M059J (cell line): Measurements from ENCODE around the gene COL6A2. TPM values are rescaled to one million over a fixed set of nuclear protein-coding genes. Genes with fewer than 3 reads are reported as not detected.

Source experiments
- DNase-seq: peaks from one replicate; pipeline ENCODE4 v3.0.0-alpha.2; 2012; ENCODE audit warnings: low read depth
- total RNA-seq: library from RNA; depleted of rRNA; stranded (reverse); fragments of >200 nt; shearing (Covaris generic); gene quantifications from 2 replicates; pipeline ENCODE4 v1.2.3, GENCODE V29; 2014

Gene COL6A2
- total RNA-seq, 1 experiment from 2014 or later, result 240 TPM

DNA sequence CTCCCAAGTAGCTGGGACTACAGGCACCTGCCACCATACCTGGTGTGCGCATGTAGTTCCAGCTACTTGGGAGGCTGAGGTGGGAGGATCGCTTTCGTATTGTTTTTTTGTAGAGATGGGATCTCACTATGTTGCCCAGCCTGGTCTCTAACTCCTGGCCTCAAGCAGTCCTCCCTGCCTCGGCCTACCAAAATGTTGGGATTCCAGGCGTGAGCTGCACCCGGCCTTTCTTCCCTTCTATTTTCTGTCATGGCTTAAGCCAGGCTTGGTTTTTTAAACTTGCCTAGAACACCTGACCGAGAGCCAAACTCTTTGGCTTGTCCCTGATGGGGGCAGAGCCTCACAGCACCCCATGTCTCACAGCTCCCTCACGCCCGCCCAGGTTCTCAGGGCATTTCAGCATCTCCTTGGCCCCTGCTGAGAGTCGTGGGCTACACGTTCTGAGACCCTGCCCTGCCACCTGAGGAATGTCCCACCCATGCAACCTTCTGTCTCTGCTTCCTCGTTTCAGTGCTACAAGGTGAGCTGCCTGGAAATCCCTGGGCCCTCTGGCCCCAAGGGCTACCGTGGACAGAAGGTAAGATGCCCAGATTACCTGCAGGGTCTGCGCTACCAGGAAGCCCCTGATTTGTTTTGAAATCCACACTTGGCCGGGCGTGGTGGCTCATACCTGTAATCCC, 15.7 kb downstream of the COL6A2 start:
- no peak for DNase-seq

- no peak for DNase-seq
Observed at GRCh38 chr21:46114963-46115362, 17.1 kb downstream of the COL6A2 start.

- no peak for DNase-seq
Observed at GRCh38 chr21:46115441-46116188, 17.7 kb downstream of the COL6A2 start.

DNA sequence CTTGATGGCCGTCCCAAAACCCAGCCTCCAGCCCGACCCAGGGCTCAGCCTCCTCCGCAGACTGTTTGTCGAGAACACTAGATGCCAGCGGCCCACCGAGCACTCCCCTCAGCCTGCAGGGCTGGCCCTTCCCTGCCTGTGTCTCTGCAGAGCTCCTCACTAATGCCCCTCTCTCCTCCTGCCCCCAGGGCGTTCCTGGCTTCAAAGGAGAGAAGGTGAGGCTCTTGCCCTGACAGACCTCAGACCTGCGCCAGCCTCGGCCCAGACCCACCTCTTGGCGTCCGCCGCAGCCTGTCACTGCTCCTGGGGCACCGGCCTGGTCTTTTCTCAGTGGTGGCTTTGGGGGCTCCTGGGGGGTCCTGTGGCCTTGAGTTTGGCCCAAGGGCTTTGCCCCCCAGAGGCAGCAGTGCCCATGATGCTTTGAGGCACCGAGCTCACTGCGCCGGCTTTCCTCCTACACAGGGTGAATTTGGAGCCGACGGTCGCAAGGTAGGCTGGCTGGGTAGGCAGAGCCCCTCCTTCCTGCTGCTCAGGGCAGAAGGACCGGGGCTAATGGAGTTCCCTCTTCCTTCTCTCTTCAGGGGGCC, 18.4 kb downstream of the COL6A2 start:
- no peak for DNase-seq

DNA sequence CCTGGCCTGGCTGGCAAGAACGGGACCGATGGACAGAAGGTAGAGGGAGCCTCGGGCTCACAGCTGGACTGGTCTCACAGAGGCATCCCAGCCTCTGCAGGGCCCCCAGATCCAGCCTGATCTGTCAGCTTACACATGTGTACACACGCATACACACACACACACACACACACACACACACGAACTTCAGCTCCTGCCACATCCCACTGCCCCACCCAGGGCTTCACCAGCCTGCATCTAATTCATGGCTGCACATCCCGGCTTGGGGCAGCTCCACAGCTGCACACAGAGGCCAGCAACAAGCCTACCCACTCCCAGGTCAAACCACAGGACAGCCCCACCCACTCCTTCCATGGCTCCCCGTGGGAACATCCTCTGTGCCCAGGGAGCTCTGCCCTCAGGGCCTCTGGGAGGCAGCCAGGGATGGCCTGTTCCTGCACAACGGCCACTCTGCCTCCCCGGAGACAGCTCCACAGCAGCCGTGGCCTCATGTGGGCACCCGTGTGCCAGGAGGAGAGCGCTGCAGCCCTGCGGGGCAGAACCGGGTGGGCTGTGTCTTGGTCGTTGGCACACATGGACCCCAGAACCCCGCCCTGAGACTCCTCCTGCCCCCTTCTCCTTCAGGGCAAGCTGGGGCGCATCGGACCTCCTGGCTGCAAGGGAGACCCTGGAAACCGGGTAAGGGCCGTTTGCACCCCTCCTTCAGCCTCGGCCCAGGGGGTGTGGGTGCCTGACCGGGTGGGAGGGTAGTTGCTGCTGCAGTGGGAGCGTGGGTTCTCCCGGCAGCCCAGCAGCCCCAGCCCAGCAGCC, 19.1 kb downstream of the COL6A2 start:
- peak; percentile 85 for DNase-seq

GRCh38 chr21:46117586-46118315, 19.8 kb downstream of the COL6A2 start:
- no peak for DNase-seq

DNA sequence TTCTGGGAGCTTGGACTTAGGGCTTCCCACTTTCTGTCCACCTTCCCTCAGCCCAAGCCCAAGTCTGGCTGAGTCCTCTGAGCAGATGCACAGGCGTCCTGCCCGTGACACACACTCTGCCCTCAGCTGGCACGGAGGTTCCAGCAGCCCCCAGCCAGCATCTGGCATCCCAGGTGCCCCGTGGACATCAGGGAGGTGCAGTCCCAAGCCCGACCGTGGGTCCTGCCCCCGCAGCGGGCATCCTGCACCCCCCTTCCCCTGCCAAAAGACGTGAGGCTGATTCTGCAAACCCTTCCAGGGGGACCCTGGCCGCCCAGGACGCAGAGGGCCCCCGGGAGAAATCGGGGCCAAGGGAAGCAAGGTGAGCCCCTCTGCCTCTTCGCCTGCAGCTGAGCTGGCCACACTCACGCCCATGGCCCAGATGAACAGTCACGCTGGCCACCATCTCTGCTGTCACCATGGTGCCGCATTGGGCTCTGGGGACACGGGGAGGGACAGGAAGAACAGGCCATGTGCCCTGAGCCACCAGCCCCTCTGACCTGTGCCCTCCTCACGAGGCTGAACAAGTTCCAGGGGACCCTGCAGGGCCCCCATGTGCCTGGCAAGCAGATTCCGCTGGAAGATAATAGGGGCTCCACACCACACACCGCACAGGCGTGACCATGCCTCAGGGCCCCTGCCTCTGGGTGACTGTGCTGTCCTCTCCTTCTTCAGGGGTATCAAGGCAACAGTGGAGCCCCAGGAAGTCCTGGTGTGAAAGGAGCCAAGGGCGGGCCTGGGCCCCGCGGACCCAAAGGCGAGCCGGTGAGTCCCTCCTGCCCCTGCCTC, 20.6 kb downstream of the COL6A2 start:
- no peak for DNase-seq

GRCh38 chr21:46119144-46119636, 21.3 kb downstream of the COL6A2 start:
- no peak for DNase-seq

DNA sequence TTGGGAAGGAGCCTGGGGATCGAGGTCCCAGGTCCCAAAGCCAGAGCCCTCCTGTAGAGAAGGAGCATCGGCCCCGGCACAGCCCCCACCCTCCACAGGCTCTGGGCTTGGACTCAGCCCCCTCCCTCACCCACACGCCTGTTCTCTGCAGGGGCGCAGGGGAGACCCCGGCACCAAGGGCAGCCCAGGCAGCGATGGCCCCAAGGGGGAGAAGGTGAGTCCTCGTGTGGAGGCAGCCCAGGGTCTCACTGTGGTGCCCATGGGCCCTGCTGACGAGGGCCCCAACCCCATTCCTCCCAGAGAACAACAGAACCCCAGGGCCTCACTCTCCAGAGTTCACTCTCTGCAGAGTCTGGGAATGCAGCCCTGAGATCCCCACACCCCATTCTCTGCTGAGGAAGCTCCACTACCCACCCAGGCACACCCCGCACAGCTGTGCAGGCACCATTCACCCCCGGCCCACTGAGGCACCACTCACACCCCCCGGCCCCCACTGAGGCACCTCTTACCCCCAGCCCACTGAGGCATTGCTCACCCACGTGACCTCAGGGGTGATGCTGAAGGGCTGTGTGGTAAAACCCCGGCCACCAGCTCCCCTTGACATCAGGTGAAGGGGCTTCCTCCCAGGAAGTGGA, 21.8 kb downstream of the COL6A2 start:
- DNase-seq, result no peak

- DNase-seq, result no peak
Observed at GRCh38 chr21:46120301-46121285, 22.7 kb downstream of the COL6A2 start.

DNA sequence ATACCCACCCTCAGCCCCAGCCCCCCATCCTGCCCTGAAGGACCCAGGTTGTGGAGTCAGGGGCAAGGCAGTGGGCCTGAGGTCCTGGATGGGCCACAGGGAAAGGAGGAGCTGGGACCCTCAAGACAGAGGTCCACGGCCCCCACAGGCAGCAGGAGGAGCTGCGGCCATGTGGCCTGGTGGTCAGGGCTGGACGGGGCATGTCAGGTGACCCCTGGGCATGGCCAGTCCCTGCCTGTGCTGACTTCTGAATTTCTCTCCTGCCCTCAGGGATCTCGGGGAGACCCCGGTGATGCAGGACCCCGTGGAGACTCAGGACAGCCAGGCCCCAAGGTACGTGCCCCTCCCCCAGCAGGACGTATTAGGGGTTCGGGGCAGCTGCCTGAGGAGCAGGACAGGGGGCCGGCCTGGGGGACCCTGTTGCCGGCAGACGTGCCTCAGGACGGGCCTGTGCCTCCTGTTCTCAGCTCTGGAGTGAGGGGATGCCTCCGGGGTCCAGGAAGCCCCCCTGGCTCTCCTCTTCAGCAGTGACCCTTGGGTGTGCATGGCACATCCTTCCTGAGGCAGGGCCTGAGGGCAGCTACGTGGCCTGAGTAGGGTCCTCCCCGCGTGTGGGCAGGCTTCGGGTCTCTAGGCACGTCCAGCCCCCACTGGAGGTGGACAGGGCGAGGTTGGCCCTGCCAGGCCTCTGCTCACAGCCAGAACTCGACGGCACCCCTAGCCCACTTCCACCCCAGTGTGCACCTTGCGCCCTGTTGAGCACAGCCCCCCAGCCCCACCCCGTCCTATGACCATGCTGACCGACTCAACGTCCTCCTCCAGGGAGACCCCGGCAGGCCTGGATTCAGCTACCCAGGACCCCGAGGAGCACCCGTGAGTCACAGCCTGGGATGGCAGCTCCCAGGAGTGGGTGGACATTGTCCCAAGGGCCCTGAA, 23.6 kb downstream of the COL6A2 start:
- no peak for DNase-seq

GRCh38 chr21:46122237-46122671, 24.3 kb downstream of the COL6A2 start:
- DNase-seq, result peak; percentile 44

DNA sequence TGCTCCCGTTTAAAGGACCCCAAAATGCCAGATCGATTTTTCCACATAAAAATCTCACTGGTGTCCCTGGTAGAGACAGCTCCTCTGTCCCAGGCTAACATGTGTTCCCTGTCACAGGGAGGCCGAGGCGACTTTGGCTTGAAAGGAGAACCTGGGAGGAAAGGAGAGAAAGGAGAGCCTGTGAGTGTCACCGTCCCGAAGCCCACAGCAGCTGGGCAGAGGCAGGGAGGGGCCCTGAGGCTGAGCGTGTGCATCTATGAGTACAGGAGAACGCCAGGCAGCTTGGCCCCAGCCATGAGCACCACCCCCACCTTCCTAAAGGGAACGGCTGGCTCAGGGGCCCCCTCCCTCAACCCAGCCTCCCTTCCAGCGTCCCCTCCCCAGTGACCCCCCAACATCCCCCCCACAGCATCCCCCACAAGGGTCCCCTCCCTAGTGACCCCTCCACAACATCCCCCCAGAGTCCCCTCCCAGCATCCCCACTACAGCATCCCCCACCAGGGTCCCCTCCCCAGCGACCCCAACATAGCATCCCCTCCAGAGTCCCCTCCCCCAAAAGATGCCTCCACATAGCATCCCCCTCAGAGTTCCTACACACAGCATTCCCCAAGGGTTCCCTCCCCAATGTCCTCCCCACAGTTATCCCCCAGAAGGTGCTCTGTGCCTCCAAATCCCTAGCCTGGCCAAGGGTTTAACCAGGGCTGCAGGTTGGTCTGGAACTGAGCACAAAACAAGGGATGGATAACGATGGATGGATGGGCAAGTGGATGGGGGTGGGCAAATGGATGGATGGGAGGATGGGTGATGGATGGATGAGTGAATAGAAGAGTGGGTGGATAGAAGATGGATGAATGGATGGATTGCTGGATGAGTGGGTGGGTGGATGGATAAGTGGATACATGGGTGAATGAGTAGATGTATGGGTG, 25.1 kb downstream of the COL6A2 start:
- DNase-seq, result no peak

DNA sequence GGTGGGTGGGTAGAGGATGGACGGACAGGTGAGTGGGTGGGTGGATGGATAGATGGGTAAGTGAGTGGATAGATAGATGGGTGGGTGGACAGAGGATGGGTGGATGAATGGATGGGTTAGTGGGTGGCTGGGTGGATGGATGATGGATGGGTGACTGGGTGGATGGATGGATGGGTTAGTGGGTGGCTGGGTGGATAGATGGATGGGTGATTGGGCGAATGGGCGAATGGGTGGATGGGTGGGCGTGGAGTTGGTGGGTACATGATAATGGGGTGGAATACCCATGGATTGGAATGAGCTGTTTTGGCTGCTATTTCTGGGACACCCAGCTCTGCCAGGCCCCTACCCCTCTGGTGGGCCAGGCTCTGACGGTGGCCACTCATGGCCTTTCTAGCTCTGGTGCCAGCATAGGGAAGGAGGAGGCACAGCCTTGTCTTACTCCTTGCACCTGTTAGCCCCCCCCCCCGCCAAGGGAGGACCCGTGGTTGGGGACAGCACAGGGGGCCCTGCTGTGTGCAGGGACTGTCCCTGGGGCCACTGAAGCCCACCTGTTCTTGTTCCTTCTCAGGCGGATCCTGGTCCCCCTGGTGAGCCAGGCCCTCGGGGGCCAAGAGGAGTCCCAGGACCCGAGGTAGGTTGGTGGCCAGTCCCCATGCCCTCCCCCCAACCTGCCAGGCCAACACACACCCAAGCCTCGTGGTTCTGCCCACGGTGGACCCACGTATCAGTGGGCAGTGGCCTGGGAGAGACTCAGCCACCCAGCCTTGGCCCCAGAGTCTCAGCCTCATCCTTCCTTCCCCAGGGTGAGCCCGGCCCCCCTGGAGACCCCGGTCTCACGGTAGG, 26.4 kb downstream of the COL6A2 start:
- no peak for DNase-seq
